ENCODE data around the gene TJP1.

DNA sequence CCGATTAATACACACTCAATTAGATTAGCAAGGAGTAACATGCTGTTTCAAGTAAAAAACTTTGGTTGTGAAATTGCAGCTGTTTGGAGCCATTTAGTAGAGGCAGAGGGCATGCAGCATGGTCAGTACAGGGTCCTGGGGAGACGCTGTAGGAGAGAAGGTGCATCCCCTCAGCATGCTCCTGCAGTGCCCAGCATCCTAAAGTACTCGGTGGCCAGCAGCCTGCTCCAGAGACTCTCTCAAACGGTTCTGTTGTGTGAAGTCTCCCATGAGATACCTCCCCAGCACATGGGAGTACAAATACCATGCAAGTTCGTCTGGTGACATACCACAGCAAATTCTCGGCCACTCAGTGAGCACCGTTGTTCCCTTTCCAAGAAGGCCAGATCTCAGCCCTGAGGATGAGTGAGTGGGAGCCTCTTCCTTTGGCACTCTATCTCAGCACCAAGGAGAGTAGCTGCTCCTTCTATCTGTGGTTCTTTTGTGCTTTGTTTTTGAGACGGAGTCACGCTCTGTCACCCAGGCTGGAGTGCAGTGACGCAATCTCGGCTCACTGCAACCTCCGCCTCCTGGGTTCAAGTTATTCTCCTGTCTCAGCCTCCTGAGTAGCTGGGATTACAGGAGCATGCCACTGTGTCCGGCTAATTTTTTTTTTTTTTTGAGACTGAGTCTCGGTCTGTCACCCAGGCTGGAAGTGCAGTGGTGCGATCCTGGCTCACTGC lies 72.7 kb downstream of the TJP1 start:
- TF ChIP-seq, protein P1, sequence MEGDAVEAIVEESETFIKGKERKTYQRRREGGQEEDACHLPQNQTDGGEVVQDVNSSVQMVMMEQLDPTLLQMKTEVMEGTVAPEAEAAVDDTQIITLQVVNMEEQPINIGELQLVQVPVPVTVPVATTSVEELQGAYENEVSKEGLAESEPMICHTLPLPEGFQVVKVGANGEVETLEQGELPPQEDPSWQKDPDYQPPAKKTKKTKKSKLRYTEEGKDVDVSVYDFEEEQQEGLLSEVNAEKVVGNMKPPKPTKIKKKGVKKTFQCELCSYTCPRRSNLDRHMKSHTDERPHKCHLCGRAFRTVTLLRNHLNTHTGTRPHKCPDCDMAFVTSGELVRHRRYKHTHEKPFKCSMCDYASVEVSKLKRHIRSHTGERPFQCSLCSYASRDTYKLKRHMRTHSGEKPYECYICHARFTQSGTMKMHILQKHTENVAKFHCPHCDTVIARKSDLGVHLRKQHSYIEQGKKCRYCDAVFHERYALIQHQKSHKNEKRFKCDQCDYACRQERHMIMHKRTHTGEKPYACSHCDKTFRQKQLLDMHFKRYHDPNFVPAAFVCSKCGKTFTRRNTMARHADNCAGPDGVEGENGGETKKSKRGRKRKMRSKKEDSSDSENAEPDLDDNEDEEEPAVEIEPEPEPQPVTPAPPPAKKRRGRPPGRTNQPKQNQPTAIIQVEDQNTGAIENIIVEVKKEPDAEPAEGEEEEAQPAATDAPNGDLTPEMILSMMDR (tag by site-specific recombination; IDR thresholded peaks at IDR 0.05), result no peak
- TF ChIP-seq ZNF335 (tag by site-specific recombination; conservative IDR thresholded peaks at IDR 0.05), result no peak
- TF ChIP-seq ZNF768 (tag by site-specific recombination; IDR thresholded peaks at IDR 0.05), result no peak
- TF ChIP-seq ZNF677 (tag by site-specific recombination; IDR thresholded peaks at IDR 0.05), result no peak
- no peak for TF ChIP-seq ZNF23 (tag by site-specific recombination; IDR thresholded peaks at IDR 0.05; ENCODE audit: borderline replicate concordance)
- TF ChIP-seq ZNF792 (tag by site-specific recombination; IDR thresholded peaks at IDR 0.05), result no peak
- no peak for TF ChIP-seq ZNF529 (tag by site-specific recombination; IDR thresholded peaks at IDR 0.05; ENCODE audit: insufficient replicate concordance)
- TF ChIP-seq, protein P2, sequence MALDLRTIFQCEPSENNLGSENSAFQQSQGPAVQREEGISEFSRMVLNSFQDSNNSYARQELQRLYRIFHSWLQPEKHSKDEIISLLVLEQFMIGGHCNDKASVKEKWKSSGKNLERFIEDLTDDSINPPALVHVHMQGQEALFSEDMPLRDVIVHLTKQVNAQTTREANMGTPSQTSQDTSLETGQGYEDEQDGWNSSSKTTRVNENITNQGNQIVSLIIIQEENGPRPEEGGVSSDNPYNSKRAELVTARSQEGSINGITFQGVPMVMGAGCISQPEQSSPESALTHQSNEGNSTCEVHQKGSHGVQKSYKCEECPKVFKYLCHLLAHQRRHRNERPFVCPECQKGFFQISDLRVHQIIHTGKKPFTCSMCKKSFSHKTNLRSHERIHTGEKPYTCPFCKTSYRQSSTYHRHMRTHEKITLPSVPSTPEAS (tag by site-specific recombination; IDR thresholded peaks at IDR 0.05), result no peak
- no peak for TF ChIP-seq ZNF664 (tag by site-specific recombination; IDR thresholded peaks at IDR 0.05)
- no peak for TF ChIP-seq BCL11A (tag by site-specific recombination; IDR thresholded peaks at IDR 0.05; ENCODE audit: low read depth)
- TF ChIP-seq ZNF548 (tag by site-specific recombination; IDR thresholded peaks at IDR 0.05), result no peak
